Liver (tissue), 3 donors: ENCODE measurements around the gene SERPINF2.

Experiments
- CTCF ChIP-seq: fragments of 150-350 bp; IDR thresholded peaks from 2 replicates; pipeline ENCODE4 v1.5.1; 2017; ENCODE audit warnings: improper control_type of control experiment, low read depth, low read length; ENCODE audit not compliant: missing input control
- JUND ChIP-seq, 2 donors: IDR thresholded peaks; 2 replicates each; pipeline ENCODE4 v1.6.1; 2016; ENCODE audit warnings: antibody characterized with exemption in 2 of 2
- REST ChIP-seq: IDR thresholded peaks from 2 replicates; pipeline ENCODE4 v1.6.1; 2016; ENCODE audit warnings: antibody characterized with exemption, mild to moderate bottlenecking
- TF ChIP-seq, protein P1 (sequence below): IDR thresholded peaks from 2 replicates; pipeline ENCODE4 v1.6.1; 2016; ENCODE audit warnings: antibody characterized with exemption
- donor health status: healthy.
- donor health status: healthy.

DNA sequence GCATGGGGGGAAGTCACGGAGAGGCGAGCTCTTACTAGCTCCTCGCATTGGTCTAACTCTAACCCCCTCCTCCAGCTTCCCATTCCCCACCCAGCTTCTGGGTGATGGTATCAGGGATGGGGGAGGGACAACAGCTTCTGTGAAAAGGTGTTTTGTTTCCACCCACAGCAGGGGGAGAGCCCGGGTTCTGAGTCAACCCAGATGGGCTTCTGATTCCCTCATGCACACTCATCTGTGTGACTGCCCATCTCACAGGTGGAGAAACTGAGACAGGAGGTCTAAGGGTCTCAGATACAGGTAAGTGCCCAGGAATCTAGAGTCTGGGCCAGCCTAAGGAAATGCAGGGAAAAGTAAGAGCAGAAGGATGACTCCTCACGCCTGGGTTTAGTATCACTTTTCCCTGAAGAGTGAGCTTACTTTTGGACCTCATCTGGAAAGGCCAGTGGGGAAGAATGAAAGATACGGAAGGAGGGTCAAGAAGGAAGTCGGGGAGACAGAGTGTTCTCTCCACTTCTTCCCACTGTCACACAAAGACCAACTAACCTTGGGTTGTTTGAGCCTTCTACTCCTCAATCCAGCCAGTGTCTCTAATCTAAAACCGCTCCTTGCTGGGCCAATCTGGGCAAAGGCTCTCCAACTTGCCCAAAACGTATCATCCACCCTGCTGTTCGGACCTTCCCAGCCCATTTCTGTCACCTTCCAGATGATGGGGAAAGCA is 29.4 kb upstream of the SERPINF2 start:
- TF ChIP-seq CTCF (no peak), JUND (IDR thresholded peaks at IDR 0.05) (no peak), REST (no peak)
- TF ChIP-seq, protein P1, sequence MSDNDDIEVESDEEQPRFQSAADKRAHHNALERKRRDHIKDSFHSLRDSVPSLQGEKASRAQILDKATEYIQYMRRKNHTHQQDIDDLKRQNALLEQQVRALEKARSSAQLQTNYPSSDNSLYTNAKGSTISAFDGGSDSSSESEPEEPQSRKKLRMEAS = no peak
